Peyer's patch (tissue), 4 donors: ENCODE results near the gene CERS6.

Source experiments
- POLR2A ChIP-seq, 2 donors: fragments of 450-650 bp; IDR thresholded peaks; one replicate each; pipeline ENCODE4 v1.5.1; 2017; ENCODE audit warnings: antibody characterized with exemption in 2 of 2, mild to moderate bottlenecking in 2 of 2, moderate library complexity in 2 of 2
- TF ChIP-seq, protein P1 (sequence below), 6 experiments: fragments of 450-650 bp in 4 of 6; fragments of 200-600 bp in 2 of 6; sonication (generic) in 1 of 6; IDR thresholded peaks; one replicate each; pipeline ENCODE4 v1.5.1; 2017 to 2019; ENCODE audit warnings: antibody characterized with exemption in 6 of 6, mild to moderate bottlenecking in 3 of 6, moderate library complexity in 1 of 6

DNA sequence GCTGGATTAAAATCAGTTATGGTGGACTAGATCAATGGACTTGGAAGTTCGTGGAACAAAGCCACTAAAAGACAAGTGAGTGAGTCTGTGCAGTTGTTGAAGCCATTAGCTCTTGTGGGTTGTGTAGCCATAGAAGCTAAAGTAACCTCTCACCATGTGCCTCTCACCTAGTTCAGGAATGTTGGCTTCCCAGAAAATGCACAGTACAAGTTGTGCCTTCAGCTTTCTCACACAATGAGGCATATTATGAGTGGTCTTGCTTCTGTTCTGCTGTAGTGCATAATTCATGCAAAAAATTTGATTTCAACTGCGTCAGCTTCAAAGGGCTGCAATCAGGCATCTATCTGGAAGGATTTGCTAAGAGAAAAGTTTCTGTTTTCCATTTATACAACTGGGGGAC lies 26.2 kb downstream of the CERS6 start:
- TF ChIP-seq, protein P1, sequence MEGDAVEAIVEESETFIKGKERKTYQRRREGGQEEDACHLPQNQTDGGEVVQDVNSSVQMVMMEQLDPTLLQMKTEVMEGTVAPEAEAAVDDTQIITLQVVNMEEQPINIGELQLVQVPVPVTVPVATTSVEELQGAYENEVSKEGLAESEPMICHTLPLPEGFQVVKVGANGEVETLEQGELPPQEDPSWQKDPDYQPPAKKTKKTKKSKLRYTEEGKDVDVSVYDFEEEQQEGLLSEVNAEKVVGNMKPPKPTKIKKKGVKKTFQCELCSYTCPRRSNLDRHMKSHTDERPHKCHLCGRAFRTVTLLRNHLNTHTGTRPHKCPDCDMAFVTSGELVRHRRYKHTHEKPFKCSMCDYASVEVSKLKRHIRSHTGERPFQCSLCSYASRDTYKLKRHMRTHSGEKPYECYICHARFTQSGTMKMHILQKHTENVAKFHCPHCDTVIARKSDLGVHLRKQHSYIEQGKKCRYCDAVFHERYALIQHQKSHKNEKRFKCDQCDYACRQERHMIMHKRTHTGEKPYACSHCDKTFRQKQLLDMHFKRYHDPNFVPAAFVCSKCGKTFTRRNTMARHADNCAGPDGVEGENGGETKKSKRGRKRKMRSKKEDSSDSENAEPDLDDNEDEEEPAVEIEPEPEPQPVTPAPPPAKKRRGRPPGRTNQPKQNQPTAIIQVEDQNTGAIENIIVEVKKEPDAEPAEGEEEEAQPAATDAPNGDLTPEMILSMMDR (IDR thresholded peaks at IDR 0.05), result no peak
- no peak for TF ChIP-seq POLR2A (IDR thresholded peaks at IDR 0.05)
